AG04450 (cell line): ENCODE data around the gene ADAMTSL2. TPM values are rescaled to one million over a fixed set of nuclear protein-coding genes. Genes with fewer than 3 reads are reported as not detected.

Experiments used
- CTCF ChIA-PET: fragments of 300-600, 350-600 bp; formaldehyde crosslinking; extraction: SDS; loops from one replicate; lab custom pipeline; 2022; ENCODE audit warnings: antibody characterized with exemption, inconsistent platforms; lab: Charles Lee
- POLR2A ChIA-PET: fragments of 350-600 bp; formaldehyde crosslinking; extraction: SDS; loops from one replicate; lab custom pipeline; 2021; ENCODE audit warnings: antibody characterized with exemption, inconsistent platforms; lab: Yijun Ruan, JAX
- DNase-seq: peaks from one replicate; pipeline ENCODE4 v3.0.0-alpha.2; 2011; ENCODE audit warnings: low read depth, low spot score
- H3K27ac ChIP-seq: one replicate; pipeline ENCODE4 v1.5.1; 2012; ENCODE audit warnings: low read depth, low read length, control low read depth
- H3K27me3 ChIP-seq: one replicate; pipeline ENCODE4 v1.6.0; 2012; ENCODE audit warnings: low read length; ENCODE audit not compliant: control insufficient read depth, insufficient read depth
- H3K4me3 ChIP-seq: 2 replicates; pipeline ENCODE4 v1.5.1; 2011; ENCODE audit warnings: mild to moderate bottlenecking, low read depth, low read length, control low read depth
- H3K9me3 ChIP-seq: 2 replicates; pipeline ENCODE4 v1.5.1; 2012; ENCODE audit warnings: low read length; ENCODE audit not compliant: control insufficient read depth, insufficient read depth
- CTCF ChIP-seq: IDR thresholded peaks from 2 replicates; pipeline ENCODE4 v1.5.1; 2011; ENCODE audit warnings: low read depth, low read length, control low read depth, inconsistent platforms
- polyA plus RNA-seq: library from polyadenylated mRNA; depleted of rRNA; stranded (reverse); fragments of >200 nt; gene quantifications from 2 replicates; pipeline ENCODE4 v1.2.3, GENCODE V29; 2011

The ADAMTSL2 gene
- polyA plus RNA-seq, 1 experiment = not detected

GRCh38 chr9:133616643-133617405, 82.3 kb downstream of the ADAMTSL2 start:
- Histone ChIP-seq H3K4me3 (no peak overlapping the region), H3K27me3 (peaks cover 45% of the 10 kb centered on the region)
- CTCF ChIA-PET = no interaction called here

DNA sequence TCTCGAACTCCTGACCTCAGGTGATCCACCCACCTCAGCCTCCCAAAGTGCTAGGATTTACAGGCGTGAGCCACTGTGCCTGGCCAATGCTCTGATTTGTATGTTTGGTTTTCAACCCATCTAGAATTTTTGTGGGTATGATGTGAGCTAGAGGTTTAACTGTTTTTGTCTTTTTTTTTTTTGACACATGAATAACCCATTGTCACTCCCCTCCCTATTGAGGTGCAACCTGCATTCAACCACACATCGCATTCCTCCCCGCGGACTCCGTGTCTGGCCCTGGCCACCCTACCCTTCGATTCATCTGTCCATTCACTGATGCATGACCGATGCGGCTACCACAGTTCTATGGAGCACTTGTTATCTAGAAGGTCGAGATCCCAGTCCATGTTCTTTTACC, 84.2 kb downstream of the ADAMTSL2 start:
- POLR2A ChIA-PET = no interaction called here

More at GRCh38 chr9:133616643-133617405, 82.3 kb downstream of the ADAMTSL2 start:
- Histone ChIP-seq H3K9me3 (no peaks in the 10 kb centered on the region; the same call in 1 of the 2 replicates), H3K27ac (no peak overlapping the region)
- DNase-seq = no peak
- POLR2A ChIA-PET = no interaction called here
- no peak for TF ChIP-seq CTCF

GRCh38 chr9:133619791-133620190, 85.3 kb downstream of the ADAMTSL2 start:
- peaks cover 39% of the 10 kb centered on the region for H3K27me3 ChIP-seq
- ChIA-PET CTCF (no interaction called here), POLR2A (no interaction called here)
- no peak for DNase-seq
- H3K4me3 ChIP-seq = no peak overlapping the region
- TF ChIP-seq CTCF = no peak
- no peaks in the 10 kb centered on the region; the same call in 1 of the 2 replicates for H3K9me3 ChIP-seq
- H3K27ac ChIP-seq = no peak overlapping the region

More for the DNA sequence above, 84.2 kb downstream of the ADAMTSL2 start:
- H3K27me3 ChIP-seq = peaks cover 50% of the 10 kb centered on the region
- no peak overlapping the region for H3K27ac ChIP-seq
- no peak for DNase-seq
- TF ChIP-seq CTCF = no peak
- no peak overlapping the region for H3K4me3 ChIP-seq
- no peaks in the 10 kb centered on the region; the same call in 1 of the 2 replicates for H3K9me3 ChIP-seq
- CTCF ChIA-PET = interaction anchor here (0.7 kb wide), 2 partner anchors 87 to 375 kb away, joined by 3 to 4 read pairs; no protein-coding TSS in a partner anchor

DNA sequence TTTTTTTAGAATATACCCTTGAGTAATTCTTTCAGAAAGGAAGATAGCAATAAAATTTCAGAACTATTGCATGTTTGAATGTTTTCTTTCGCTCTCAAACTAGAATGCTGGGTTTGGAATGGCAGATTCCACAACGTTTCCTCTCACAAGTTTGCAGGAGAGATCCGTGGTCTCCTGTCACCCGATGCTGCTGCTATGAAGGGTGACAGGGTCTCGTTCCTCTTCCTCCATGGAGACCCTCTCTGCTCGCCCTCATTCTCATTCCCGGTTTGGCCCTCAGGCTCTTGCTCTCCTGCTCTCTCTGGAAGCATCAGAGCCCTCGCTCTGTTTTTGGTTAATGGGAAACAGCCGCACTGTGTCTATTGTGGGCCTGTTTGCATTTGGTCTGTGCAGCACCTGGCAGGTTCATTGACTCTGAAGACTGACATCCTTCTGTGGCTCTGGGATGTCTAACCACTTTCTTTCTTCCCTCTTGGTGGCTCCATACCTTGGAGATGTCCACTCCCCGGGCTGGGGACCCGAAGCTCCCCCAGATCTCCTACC, 87.3 kb downstream of the ADAMTSL2 start:
- POLR2A ChIA-PET = no interaction called here

More for the DNA sequence above, 87.3 kb downstream of the ADAMTSL2 start:
- H3K27me3 ChIP-seq = peaks cover 35% of the 10 kb centered on the region
- no peak for DNase-seq
- peaks cover 5% of the 10 kb centered on the region; the same call in 1 of the 2 replicates for H3K9me3 ChIP-seq
- no peak for TF ChIP-seq CTCF
- no peak overlapping the region for H3K4me3 ChIP-seq
- H3K27ac ChIP-seq = no peak overlapping the region
- CTCF ChIA-PET = no interaction called here
